SKM-1 treated with dmso at 0.1 percent for 144 hours (cell line): ENCODE results near the gene PAM16.

ENCODE experiments used
- DNase-seq: peaks from one replicate; lab custom pipeline; 2025; ENCODE audit not compliant: unreplicated experiment; lab: John Stamatoyannopoulos, UW

The PAM16 gene

DNA sequence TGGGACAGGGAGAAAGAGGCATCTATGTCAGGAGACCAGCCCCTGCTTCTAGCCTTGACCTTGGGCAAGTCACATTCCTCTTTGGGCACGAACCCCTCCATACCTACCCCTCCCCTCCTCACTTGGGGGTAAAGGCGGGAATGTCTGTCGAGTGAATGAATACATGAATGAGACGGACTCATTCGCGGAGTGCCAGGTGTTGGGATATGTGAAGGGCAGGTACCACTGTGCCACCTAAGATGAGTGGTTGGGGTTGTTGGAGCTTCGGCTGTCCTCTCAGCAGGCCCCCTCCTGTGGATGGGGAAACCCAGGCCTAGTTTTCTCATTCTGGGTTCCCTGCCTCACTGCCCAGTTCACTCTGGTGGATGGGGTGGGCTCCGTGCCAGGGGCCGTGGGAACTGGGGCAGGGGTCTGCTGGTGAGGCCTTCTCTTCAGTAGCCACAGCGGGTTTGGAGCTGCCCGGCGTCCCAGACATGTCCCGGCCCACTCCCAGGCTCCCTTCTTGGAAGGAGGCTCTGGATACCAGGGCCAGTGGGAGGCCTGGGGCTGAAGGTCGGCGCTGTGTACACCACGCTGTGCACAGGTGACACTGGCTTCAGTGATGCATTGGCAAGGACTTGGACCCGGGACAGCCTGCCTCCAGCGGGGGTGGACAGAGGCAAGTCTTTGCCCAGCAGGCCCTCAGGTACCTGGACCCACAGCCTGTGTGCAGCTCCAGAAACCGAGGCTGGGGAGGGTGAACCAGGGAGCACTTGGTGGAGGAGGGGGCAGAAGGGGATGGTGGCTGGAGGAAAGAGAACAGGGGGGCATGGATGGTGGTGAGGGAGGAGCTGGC is 29.6 kb downstream of the PAM16 start:
- no peak for DNase-seq

DNA sequence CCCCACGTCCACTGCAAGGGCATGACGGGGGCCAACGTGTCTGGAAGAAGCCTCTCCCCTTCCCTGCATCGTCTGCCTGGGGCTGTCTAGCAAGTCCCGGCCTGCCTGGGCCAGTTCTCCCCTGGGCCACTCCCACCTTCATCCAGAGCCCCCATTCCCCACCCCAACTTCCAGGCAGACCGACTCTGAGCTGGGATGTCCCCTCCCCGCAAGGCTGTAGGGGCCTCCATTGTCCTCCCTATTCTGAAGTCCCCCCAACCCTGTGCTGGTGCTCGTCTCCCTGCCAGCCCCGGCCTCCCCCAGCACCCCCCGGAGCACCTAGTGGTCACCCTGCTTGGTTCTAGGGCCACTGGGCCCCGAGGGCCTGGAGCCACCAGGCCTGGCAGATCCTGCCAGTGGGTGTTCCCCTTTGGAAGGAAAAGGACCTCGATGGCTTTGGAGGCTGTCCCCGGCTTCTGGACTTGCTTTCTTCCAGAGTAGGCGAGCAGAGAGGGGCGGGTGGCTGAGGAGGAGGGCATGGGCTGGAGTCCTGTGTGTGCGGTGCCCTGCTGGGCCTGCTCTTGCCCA is 30.5 kb downstream of the PAM16 start:
- DNase-seq = no peak

- DNase-seq = no peak
Observed at GRCh38 chr16:4319454-4320421, 31.4 kb downstream of the PAM16 start.

DNA sequence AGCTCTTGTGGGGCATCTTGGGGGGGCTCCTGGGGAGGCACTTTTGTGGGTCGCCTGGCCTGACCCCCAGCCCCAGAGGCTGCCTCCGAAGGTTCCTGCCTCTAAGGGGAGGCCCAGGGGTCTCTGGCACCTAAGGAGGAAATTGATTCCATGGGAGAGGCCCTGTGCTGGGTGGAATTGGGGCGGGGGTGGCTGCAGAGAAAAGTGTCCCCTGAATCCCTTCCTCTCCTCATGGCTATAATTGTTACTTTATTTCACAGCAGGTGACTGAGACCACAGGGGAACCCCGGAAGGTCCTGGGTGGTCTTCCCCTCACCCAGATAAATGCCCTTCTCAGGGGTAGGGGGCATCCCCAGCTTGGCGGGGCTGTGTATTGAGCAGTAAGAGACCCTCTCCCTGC is 32.2 kb downstream of the PAM16 start:
- no peak for DNase-seq

GRCh38 chr16:4318451-4318910 is 32.6 kb downstream of the PAM16 start:
- no peak for DNase-seq

DNA sequence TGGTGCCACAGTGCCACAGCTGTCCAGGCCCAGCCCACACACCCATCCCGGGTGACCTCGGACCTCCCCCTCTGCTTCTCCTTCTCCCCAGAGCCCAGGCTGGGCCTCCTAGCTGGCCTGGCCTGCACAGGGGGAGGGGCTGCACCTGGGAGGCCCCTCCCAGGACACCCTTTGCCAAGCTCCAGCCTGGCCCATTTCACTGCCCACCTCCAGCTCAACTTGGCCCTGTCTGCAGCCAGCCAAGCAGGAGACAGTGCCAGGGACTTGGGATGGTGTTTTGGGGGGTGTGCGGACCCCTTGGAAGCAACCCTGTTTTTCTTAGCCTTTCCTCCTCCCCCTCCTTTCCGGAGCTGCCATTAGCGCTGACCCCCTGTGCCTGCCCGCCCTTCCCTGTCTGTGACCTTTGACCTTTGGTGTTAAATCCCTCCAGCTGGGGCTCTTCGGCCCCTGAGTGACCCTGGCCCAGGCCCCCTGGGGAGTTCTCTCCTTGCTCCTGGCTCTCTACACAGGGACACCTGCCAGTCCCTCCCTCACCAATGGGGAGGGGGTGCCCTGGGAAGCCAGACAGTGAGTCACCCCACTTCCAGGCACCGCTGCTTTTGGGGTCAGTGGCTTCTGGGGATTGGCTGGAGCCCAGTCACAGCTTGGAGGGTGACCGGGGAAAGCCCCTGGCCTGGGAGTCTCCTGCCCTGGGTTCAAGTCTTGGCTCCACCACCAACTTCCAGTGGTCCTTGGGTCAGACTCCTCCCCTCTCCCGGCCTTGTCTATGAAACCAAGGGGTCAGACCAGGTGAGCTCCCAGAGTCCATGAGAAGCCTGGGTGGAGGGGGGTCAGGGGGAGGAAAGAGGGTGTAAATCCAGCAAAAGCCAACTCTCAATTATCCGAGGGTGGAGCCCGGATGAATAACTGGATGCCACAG is 33.3 kb downstream of the PAM16 start:
- no peak for DNase-seq

- no peak for DNase-seq
Observed at GRCh38 chr16:4316864-4317531, 34.1 kb downstream of the PAM16 start.

DNA sequence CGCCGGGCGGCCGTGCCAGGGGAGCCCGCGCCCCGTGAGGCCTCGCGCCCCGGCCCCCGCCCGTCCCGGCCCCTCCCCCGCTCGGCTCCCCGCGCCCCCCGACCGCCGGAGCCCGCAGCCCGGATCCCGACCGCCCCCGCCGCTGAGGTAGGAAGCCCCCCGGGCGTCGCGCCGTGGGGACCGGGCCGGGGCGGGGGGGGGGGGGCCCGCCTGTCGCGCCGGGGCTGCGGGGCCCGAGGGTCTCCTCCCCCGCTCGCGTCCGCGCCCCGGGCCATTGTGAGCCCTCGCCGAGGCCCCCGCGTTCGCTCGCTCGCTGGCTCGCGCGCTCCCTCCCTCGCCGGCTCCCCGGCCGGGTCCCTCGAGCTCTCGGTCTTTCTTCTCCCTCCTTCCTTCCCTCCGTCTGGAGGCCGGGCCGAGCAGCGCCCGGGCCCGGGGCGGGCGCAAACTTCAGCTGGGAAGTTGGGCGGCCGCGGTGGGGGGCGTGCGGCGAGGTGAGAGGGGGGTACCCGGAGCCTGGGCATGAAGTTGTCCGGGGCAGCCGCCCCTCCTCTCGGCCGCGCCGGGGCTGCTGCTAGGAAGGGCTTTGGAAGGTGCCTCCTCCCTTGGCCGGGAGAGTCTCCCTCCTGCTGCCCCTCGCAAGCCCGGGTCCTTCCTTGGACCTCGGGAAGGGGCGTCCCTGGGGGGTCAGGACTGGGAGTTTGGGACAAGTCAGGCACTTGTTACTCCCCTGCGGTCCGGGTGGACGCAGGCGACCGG is 34.8 kb downstream of the PAM16 start:
- DNase-seq = no peak

- no peak for DNase-seq
Observed at GRCh38 chr16:4315186-4316107, 35.7 kb downstream of the PAM16 start, which contains the start of gene GLIS2. TSS of gene GLIS2 (plus strand) at chr16:4316067. CDS start at chr16:4332281, 16,214 bp downstream.

DNA sequence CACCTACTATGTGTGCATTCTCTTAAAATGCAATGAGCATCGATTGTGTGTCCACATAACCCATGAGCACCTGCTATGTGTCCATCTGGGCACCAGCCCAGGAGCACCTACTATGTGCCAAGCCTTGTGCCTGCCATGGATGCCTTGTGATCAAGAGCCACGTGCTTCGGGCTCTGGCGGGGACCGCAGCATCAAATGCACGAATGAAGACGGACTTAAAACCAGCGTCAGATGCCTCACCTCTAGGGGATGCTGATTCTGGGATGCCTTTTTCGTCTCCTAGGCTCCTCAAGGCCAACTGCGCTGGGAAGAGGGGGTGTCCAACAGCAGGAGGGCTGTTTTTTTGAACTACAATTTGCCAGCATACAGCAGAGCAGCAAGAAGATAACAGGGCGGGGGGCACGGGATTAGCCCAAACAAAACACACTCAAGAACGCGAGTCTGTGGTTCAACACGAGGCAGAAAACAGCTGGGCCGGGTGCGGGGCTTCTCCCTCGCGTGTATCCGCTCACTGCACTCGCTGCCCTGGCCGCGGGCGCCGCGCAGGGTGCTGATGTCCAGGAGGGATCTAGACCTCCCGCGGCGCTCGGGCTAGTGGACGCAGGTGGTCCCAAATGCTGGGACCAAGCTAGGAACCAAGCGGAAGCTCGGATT is 36.5 kb downstream of the PAM16 start:
- DNase-seq = no peak

GRCh38 chr16:4313563-4314531 is 37.3 kb downstream of the PAM16 start:
- DNase-seq = peak; percentile 31

DNA sequence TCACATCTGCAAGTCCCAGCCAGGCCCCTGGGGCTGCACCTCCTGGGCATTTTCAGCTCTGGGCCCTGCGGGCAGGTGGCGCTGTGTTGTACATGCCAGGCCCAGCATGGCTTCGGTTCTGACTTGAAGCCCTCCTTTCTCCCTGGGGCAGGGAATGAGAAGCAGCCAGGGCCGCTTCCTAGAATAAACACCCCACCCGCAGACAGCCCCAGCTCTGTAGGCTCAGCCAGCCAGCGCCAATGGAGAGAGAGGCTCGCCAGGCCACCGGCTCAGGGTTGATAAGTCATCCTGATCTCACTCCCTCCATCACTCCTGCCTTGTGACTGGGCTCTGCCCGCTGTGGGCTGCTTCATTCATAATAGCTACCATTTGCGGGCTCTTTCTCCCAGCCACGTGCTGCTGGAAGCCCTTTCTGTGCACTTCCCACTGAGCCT is 41.3 kb downstream of the PAM16 start:
- no peak for DNase-seq

GRCh38 chr16:4309102-4309832 is 41.9 kb downstream of the PAM16 start:
- DNase-seq = no peak

DNA sequence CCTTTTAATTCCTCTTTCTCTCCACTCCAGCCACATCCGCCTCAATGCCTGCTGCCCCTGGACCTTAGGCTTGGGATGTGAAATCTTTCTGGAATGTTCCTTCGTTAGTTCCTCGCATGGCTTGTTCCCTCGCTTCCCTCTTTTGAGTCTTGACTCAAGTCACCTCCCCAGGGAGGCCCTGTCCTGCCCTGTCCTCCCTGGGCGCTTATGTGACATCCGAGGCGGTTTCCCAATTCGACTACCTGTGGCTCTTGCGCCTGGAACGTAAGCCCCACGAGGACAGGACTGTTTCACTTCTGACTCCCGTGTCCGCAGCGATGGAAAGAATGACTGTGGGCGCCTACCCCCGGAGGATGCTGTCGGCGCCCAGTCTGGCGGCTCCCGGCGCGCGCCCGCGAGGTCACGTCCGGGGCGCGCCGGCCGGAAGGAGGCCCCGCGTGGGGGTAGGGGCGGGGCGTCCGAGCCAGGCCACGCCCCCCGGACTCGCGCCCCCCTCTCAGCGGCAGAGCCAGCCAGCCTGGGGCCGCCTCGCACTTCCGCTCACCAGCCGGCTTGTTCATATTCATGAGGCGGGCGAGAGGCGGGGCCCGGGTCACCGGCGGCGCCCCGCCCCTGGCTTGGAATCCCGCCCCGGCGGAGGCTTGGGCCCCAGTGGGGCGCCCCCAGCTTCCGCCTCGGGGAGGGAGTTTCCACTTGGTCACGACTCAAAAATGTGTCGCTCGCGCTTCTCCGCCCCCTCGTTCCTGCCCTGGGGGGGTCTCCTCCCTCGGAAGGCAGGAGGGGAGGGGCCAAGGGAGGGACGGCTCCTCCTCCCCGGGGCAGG is 43.7 kb downstream of the PAM16 start:
- peak; percentile 93 for DNase-seq
